Activated T-cell treated with anti-CD3 and anti-CD28 coated beads, Interleukin-2, amount 50 U/mL, for 72 hours (primary cell): ENCODE results near the gene SHISA7. TPM values are rescaled to one million over a fixed set of nuclear protein-coding genes. Genes with fewer than 3 reads are reported as not detected.

ENCODE experiments used
- ATAC-seq, 2 donors: fragments of 150-1000 bp; cut with Tn5 transposase; replicated peaks in 1 of 2; 2 replicates each; pipeline ENCODE4 v1.10.0; 2021; ENCODE audit warnings: moderate library complexity in 2 of 2, mild to moderate bottlenecking in 1 of 2
- DNase-seq, 2 donors: peaks; one replicate each; pipeline ENCODE4 v3.0.0; 2021 to 2022; ENCODE audit warnings: mixed read lengths in 1 of 2
- H3K27ac Mint-ChIP-seq: one replicate; pipeline ENCODE4 v1.8.0; 2022; ENCODE audit warnings: mild to moderate bottlenecking, moderate library complexity, mixed read lengths
- H3K27me3 Mint-ChIP-seq: one replicate; pipeline ENCODE4 v1.8.0; 2022; ENCODE audit warnings: low read depth, mixed read lengths
- H3K36me3 Mint-ChIP-seq, 2 donors: one replicate each; pipeline ENCODE4 v1.8.0; 2022; ENCODE audit warnings: mixed read lengths in 2 of 2, mild to moderate bottlenecking in 1 of 2; ENCODE audit not compliant: insufficient read depth in 2 of 2
- H3K4me1 Mint-ChIP-seq: one replicate; pipeline ENCODE4 v1.8.0; 2022; ENCODE audit warnings: low read depth, mixed read lengths
- H3K4me3 Mint-ChIP-seq, 2 donors: one replicate each; pipeline ENCODE4 v1.8.0; 2022; ENCODE audit warnings: mild to moderate bottlenecking in 2 of 2, mixed read lengths in 2 of 2, moderate library complexity in 2 of 2
- H3K9me3 Mint-ChIP-seq, 2 donors: one replicate each; pipeline ENCODE4 v1.8.0; 2022; ENCODE audit warnings: mixed read lengths in 2 of 2
- total RNA-seq, 2 donors: library from RNA; stranded (reverse); gene quantifications; one replicate each; pipeline ENCODE4 v1.2.3, GENCODE V29; 2022

SHISA7 gene
- total RNA-seq, 2 donors from 2014 or later, result 0.17 TPM; not detected in 1

GRCh38 chr19:55476100-55476775 lies 33.1 kb upstream of the SHISA7 start, which contains the start of gene ZNF628:
ZNF628 (plus strand) TSS chr19:55476617; CDS start chr19:55479911, 3,294 bp downstream.
- H3K27me3 Mint-ChIP-seq, result no peaks in the 10 kb centered on the region
- ATAC-seq, result peak; percentile 95 to 96
- H3K36me3 Mint-ChIP-seq, result no peaks in the 10 kb centered on the region

GRCh38 chr19:55474269-55475265 lies 31.5 kb upstream of the SHISA7 start:
- no peak for DNase-seq
- no peak for ATAC-seq
- no peak overlapping the region for H3K27ac Mint-ChIP-seq
- H3K36me3 Mint-ChIP-seq, result no peaks in the 10 kb centered on the region
- H3K9me3 Mint-ChIP-seq, result no peaks in the 10 kb centered on the region
- H3K4me1 Mint-ChIP-seq, result peaks cover 33% of the 10 kb centered on the region
- no peaks in the 10 kb centered on the region for H3K27me3 Mint-ChIP-seq
- peak overlapping the region in 1 of 2 donors; percentile 10 for H3K4me3 Mint-ChIP-seq

More at GRCh38 chr19:55476100-55476775, 33.1 kb upstream of the SHISA7 start, which contains the start of gene ZNF628:
- peak within 1 kb of the TSS; percentile 95 to 97 for H3K4me3 Mint-ChIP-seq
- no peaks in the 10 kb centered on the region for H3K9me3 Mint-ChIP-seq
- peak within 1 kb of the TSS; percentile 93 for H3K27ac Mint-ChIP-seq
- H3K4me1 Mint-ChIP-seq, result peaks cover 38% of the 10 kb centered on the region
- DNase-seq, result peak; percentile 97 to 99

GRCh38 chr19:55473225-55474012 lies 30.3 kb upstream of the SHISA7 start:
- Mint-ChIP-seq H3K4me3 (no peak overlapping the region), H3K27ac (no peak overlapping the region), H3K27me3 (no peaks in the 10 kb centered on the region), H3K4me1 (peaks cover 21% of the 10 kb centered on the region), H3K36me3 (no peaks in the 10 kb centered on the region), H3K9me3 (no peaks in the 10 kb centered on the region)
- DNase-seq, result no peak
- ATAC-seq, result no peak

- DNase-seq (no peak), ATAC-seq (no peak)
- H3K36me3 Mint-ChIP-seq, result no peaks in the 10 kb centered on the region
- peaks cover 16% of the 10 kb centered on the region for H3K4me1 Mint-ChIP-seq
- H3K27ac Mint-ChIP-seq, result no peak overlapping the region
- H3K27me3 Mint-ChIP-seq, result no peaks in the 10 kb centered on the region
- no peak overlapping the region for H3K4me3 Mint-ChIP-seq
- H3K9me3 Mint-ChIP-seq, result no peaks in the 10 kb centered on the region
Measured at GRCh38 chr19:55472463-55472862, 29.4 kb upstream of the SHISA7 start.

GRCh38 chr19:55471266-55471665 lies 28.2 kb upstream of the SHISA7 start:
- H3K4me1 Mint-ChIP-seq, result peaks cover 13% of the 10 kb centered on the region
- no peaks in the 10 kb centered on the region for H3K9me3 Mint-ChIP-seq
- no peak overlapping the region for H3K4me3 Mint-ChIP-seq
- ATAC-seq (no peak), DNase-seq (no peak)
- H3K36me3 Mint-ChIP-seq, result no peaks in the 10 kb centered on the region
- no peaks in the 10 kb centered on the region for H3K27me3 Mint-ChIP-seq
- no peak overlapping the region for H3K27ac Mint-ChIP-seq

GRCh38 chr19:55468054-55468393 lies 24.9 kb upstream of the SHISA7 start:
- no peak for DNase-seq
- peak; percentile 27 to 35 for ATAC-seq
- H3K27ac Mint-ChIP-seq, result no peak overlapping the region
- peaks cover 4% of the 10 kb centered on the region for H3K4me1 Mint-ChIP-seq
- no peaks in the 10 kb centered on the region for H3K9me3 Mint-ChIP-seq
- H3K4me3 Mint-ChIP-seq, result no peak overlapping the region
- no peaks in the 10 kb centered on the region for H3K36me3 Mint-ChIP-seq
- no peaks in the 10 kb centered on the region for H3K27me3 Mint-ChIP-seq

- H3K4me1 Mint-ChIP-seq, result peaks cover 10% of the 10 kb centered on the region
- H3K9me3 Mint-ChIP-seq, result no peaks in the 10 kb centered on the region
- no peak overlapping the region for H3K27ac Mint-ChIP-seq
- DNase-seq (peak; percentile 75 to 86), ATAC-seq (peak; percentile 96)
- H3K36me3 Mint-ChIP-seq, result no peaks in the 10 kb centered on the region
- no peaks in the 10 kb centered on the region for H3K27me3 Mint-ChIP-seq
- H3K4me3 Mint-ChIP-seq, result no peak overlapping the region
Measured at GRCh38 chr19:55467236-55468053, 24.3 kb upstream of the SHISA7 start.

GRCh38 chr19:55466241-55466614 lies 23.1 kb upstream of the SHISA7 start:
- H3K9me3 Mint-ChIP-seq, result no peaks in the 10 kb centered on the region
- ATAC-seq (no peak), DNase-seq (no peak)
- H3K4me3 Mint-ChIP-seq, result no peak overlapping the region
- no peaks in the 10 kb centered on the region for H3K36me3 Mint-ChIP-seq
- no peak overlapping the region for H3K27ac Mint-ChIP-seq
- H3K27me3 Mint-ChIP-seq, result no peaks in the 10 kb centered on the region
- peaks cover 16% of the 10 kb centered on the region for H3K4me1 Mint-ChIP-seq

GRCh38 chr19:55465460-55466240 lies 22.6 kb upstream of the SHISA7 start:
- no peak for ATAC-seq
- Mint-ChIP-seq H3K4me1 (peaks cover 21% of the 10 kb centered on the region), H3K27ac (no peak overlapping the region), H3K4me3 (no peak overlapping the region), H3K36me3 (no peaks in the 10 kb centered on the region), H3K9me3 (no peaks in the 10 kb centered on the region), H3K27me3 (no peaks in the 10 kb centered on the region)
- no peak for DNase-seq

GRCh38 chr19:55464662-55465054 lies 21.6 kb upstream of the SHISA7 start, which contains the start of gene C19orf85:
C19orf85 (minus strand) TSS chr19:55464751; CDS start chr19:55464554, 197 bp downstream.
- Mint-ChIP-seq H3K27me3 (no peaks in the 10 kb centered on the region), H3K36me3 (no peaks in the 10 kb centered on the region), H3K4me1 (peaks cover 31% of the 10 kb centered on the region), H3K9me3 (no peaks in the 10 kb centered on the region), H3K4me3 (no peak within 1 kb of the TSS), H3K27ac (no peak within 1 kb of the TSS)
- ATAC-seq, result no peak
- no peak for DNase-seq

- Mint-ChIP-seq H3K27me3 (no peaks in the 10 kb centered on the region), H3K4me1 (peaks cover 33% of the 10 kb centered on the region), H3K36me3 (no peaks in the 10 kb centered on the region), H3K9me3 (no peaks in the 10 kb centered on the region), H3K4me3 (no peak overlapping the region), H3K27ac (no peak overlapping the region)
- no peak for DNase-seq
- no peak for ATAC-seq
Measured at GRCh38 chr19:55464039-55464661, 21.1 kb upstream of the SHISA7 start.
